GM19328 (cell line): ENCODE measurements around the gene MPP3.

Source experiments
- ATAC-seq: cut with Tn5 transposase; IDR thresholded peaks from one replicate; pipeline ENCODE4 v1.9.1; 2021; ENCODE audit warnings: mild to moderate bottlenecking, moderate library complexity; ENCODE audit not compliant: unreplicated experiment

MPP3 gene

DNA sequence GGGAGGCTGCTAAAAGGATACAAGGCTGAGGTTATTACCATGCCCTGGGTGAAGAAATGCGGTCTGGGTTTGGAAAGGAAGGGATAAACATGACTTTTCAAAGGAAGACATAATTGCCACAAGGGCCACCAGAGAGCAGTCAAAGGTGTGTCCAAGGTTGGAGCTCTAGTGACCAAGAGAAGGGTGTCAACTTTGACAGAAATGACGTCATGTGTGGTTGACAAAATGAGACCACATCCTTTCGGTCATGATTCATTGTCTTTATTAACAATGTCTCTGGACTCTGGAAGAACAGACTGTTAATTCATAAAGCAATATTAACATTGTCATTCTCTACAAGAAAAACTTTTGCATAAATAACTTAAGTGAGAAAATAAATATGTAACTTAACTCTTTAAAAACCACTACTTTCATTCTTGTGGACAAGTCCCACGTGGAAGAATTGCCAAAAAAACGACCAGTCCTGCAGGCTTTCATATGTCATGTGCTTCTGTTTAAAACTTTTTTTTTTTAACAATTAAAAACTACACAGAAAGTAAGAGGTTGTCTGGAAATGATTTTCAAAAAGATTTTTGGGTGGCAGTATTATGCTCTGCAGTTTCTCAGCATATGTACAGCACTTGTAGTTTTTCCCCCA lies 79.3 kb downstream of the MPP3 start:
- no peak for ATAC-seq
